Prostate gland (tissue), 2 donors: ENCODE measurements around the gene TRDMT1. TPM values are rescaled to one million over a fixed set of nuclear protein-coding genes. Genes with fewer than 3 reads are reported as not detected.

Experiments used
- DNase-seq: peaks from one replicate; pipeline ENCODE4 v3.0.0-alpha.2; 2019; ENCODE audit warnings: low spot score
- H3K27ac ChIP-seq, 2 donors: fragments of 200-600 bp; sonication (generic); 2 replicates each; pipeline ENCODE4 v1.5.1; 2017 to 2019
- H3K27me3 ChIP-seq: fragments of 200-600 bp; sonication (generic); replicated peaks from 2 replicates; pipeline ENCODE4 v1.5.1; 2019; ENCODE audit not compliant: insufficient read depth
- H3K36me3 ChIP-seq, 2 donors: fragments of 200-600 bp; sonication (generic); 1 replicate in 1 of 2; 2 replicates in 1 of 2; pipeline versions ENCODE4 v1.5.1 to v1.8.1; 2017 to 2019
- H3K4me1 ChIP-seq: fragments of 200-600 bp; sonication (generic); replicated peaks from 2 replicates; pipeline ENCODE4 v1.5.1; 2019
- H3K4me3 ChIP-seq, 2 donors: fragments of 200-600 bp; sonication (generic); 2 replicates each; pipeline ENCODE4 v1.5.1; 2017 to 2019
- H3K9me3 ChIP-seq: fragments of 200-600 bp; sonication (generic); 2 replicates; pipeline ENCODE4 v1.5.1; 2017
- POLR2A ChIP-seq: fragments of 450-650 bp; IDR thresholded peaks from one replicate; pipeline ENCODE4 v1.6.1; 2016; ENCODE audit warnings: antibody characterized with exemption, mild to moderate bottlenecking
- POLR2AphosphoS5 ChIP-seq: sonication (generic); formaldehyde crosslinking; IDR thresholded peaks from one replicate; pipeline ENCODE4 v1.6.1; 2017; ENCODE audit warnings: antibody characterized with exemption
- WGBS: methylation state at CpG from one replicate; pipeline ENCODE4 v1.1.5; 2018; 5-methylcytosine and 5-hydroxymethylcytosine counted together
- intact Hi-C: fragments of 100-400 bp; cut with DNase I; formaldehyde crosslinking; loops from one replicate; pipeline ENCODE4 v1.14.2; 2022
- total RNA-seq, 2 donors: library from RNA; depleted of rRNA; stranded (reverse); fragments of >200 nt; gene quantifications; one replicate each; pipeline ENCODE4 v1.1.0, GENCODE V29; 2016
- TF ChIP-seq, protein P1 (sequence below), 4 experiments: fragments of 200-600 bp in 2 of 4; fragments of 450-650 bp in 2 of 4; sonication (generic) in 2 of 4; IDR thresholded peaks; 1 replicate in 3 of 4; 2 replicates in 1 of 4; pipeline ENCODE4 v1.5.1; 2016 to 2019; ENCODE audit warnings: antibody characterized with exemption in 4 of 4, mild to moderate bottlenecking in 2 of 4, moderate library complexity in 2 of 4

The TRDMT1 gene
- total RNA-seq, 2 donors from 2014 or later: 6.5 to 9.9 TPM

DNA sequence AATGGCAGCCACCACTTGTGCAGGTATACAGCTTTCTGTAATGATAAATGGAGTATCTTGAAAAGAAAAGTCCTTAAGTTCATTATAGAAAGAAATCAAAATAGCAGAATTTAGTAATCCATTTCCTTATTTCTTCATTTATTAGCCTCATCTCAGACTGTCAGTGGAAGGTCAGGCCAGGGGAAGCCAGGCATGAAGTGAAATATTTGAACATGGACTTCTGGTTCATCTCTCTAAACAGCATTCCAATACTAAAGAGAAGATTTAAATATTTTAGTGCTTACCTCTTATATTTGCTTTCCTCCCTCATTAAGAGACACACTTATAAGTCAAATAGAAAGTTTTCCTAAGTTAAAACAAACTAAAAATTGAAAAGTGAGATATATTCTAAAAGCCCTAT, 26.8 kb downstream of the TRDMT1 start:
- Histone ChIP-seq H3K36me3 (no peaks in the 10 kb centered on the region), H3K4me3 (no peak overlapping the region), H3K9me3 (no peaks in the 10 kb centered on the region), H3K27me3 (no peaks in the 10 kb centered on the region), H3K27ac (no peak overlapping the region), H3K4me1 (no peaks in the 10 kb centered on the region)
- intact Hi-C loops: no loop called here
- TF ChIP-seq POLR2A: no peak
- TF ChIP-seq, protein P1, sequence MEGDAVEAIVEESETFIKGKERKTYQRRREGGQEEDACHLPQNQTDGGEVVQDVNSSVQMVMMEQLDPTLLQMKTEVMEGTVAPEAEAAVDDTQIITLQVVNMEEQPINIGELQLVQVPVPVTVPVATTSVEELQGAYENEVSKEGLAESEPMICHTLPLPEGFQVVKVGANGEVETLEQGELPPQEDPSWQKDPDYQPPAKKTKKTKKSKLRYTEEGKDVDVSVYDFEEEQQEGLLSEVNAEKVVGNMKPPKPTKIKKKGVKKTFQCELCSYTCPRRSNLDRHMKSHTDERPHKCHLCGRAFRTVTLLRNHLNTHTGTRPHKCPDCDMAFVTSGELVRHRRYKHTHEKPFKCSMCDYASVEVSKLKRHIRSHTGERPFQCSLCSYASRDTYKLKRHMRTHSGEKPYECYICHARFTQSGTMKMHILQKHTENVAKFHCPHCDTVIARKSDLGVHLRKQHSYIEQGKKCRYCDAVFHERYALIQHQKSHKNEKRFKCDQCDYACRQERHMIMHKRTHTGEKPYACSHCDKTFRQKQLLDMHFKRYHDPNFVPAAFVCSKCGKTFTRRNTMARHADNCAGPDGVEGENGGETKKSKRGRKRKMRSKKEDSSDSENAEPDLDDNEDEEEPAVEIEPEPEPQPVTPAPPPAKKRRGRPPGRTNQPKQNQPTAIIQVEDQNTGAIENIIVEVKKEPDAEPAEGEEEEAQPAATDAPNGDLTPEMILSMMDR (IDR thresholded peaks at IDR 0.05): no peak
- no peak for TF ChIP-seq POLR2AphosphoS5
- no peak for DNase-seq

GRCh38 chr10:17171141-17171641, 30.3 kb downstream of the TRDMT1 start:
- Histone ChIP-seq H3K9me3 (no peaks in the 10 kb centered on the region), H3K4me1 (no peaks in the 10 kb centered on the region), H3K36me3 (no peaks in the 10 kb centered on the region), H3K27me3 (no peaks in the 10 kb centered on the region), H3K4me3 (no peak overlapping the region), H3K27ac (no peak overlapping the region)
- TF ChIP-seq, protein P1 (IDR thresholded peaks at IDR 0.05): no peak
- intact Hi-C loops: no loop called here
- no peak for DNase-seq
- 78% methylated on average over 4 of the region's 4 CpGs for WGBS

DNA sequence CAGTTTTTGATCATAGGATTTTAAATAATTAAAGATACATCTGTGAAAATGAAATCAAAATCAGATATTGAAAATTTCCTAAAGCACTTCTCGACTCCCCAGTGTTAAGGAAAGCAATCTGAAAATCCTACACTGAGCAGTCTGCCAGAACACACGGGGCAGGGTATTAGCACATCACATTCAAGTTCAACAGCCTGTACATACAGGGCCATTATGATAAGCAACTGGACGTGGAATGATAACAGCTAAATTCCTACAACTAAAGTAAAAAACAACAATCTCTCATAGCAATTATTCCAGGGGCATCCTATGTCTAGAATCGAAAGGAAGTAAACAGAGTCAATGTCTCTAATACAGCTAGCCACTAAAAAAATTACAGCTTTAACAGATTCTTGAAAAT, 31.7 kb downstream of the TRDMT1 start:
- Histone ChIP-seq H3K36me3 (no peaks in the 10 kb centered on the region), H3K4me3 (no peak overlapping the region), H3K4me1 (no peaks in the 10 kb centered on the region), H3K27ac (no peak overlapping the region), H3K9me3 (no peaks in the 10 kb centered on the region), H3K27me3 (no peaks in the 10 kb centered on the region)
- no peak for DNase-seq
- intact Hi-C loops: no loop called here
- 91% methylated on average over 4 of the region's 4 CpGs for WGBS
- TF ChIP-seq POLR2AphosphoS5 (no peak), POLR2A (no peak)
- TF ChIP-seq, protein P1 (IDR thresholded peaks at IDR 0.05): no peak

DNA sequence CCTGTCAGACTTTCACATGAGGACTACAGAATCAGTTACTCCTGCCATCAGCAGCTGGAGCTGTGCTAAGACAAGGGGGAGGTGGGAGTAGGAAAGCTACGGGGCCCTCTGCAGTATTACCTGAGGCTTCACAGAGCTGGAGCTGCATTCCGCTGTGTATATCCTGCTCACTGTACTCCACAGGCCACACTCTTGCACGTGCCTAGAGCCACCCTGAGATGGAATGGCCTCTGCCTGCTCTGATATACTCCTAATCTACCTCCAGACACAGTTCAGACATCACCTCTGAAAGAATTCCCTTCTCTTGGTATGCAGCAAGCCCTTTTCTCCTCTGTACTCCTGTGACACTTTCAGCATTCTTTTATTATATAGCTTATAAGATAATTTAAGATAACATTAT, 34.8 kb downstream of the TRDMT1 start:
- DNase-seq: no peak
- Histone ChIP-seq H3K9me3 (no peaks in the 10 kb centered on the region), H3K4me1 (no peaks in the 10 kb centered on the region), H3K27me3 (no peaks in the 10 kb centered on the region), H3K27ac (no peak overlapping the region), H3K4me3 (no peak overlapping the region), H3K36me3 (no peaks in the 10 kb centered on the region)
- intact Hi-C loops: no loop called here
- TF ChIP-seq POLR2A (no peak), POLR2AphosphoS5 (no peak)
- TF ChIP-seq, protein P1 (IDR thresholded peaks at IDR 0.05): no peak
- WGBS: 86% methylated on average over 3 of the region's 3 CpGs

DNA sequence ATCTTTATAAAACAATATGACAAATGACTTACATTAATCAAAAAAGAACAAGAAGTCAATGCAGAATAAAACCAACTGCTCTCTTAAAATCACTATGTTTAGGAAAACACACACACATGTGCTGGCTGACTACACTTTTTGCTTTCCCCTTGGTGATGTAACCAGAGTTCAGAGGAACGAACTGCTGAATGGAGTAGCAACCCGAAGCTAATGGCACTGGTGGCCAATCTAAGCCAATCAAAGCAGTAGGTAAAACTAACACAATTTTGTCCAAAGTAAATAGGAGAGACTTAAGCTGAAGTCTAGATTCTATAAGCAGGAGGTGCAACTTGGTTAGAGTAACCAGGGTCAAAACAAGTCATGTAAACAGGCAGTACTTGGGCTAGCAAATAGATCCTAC, 38.6 kb downstream of the TRDMT1 start:
- Histone ChIP-seq H3K4me1 (no peaks in the 10 kb centered on the region), H3K36me3 (no peaks in the 10 kb centered on the region), H3K9me3 (no peaks in the 10 kb centered on the region), H3K4me3 (no peak overlapping the region), H3K27ac (no peak overlapping the region), H3K27me3 (no peaks in the 10 kb centered on the region)
- intact Hi-C loops: no loop called here
- WGBS: 55% methylated on average over 2 of the region's 2 CpGs
- no peak for DNase-seq
- TF ChIP-seq, protein P1 (IDR thresholded peaks at IDR 0.05): no peak
- no peak for TF ChIP-seq POLR2A
- TF ChIP-seq POLR2AphosphoS5: no peak
